Prostate gland (tissue), 2 donors: ENCODE results near the gene RNF187.

Experiments
- POLR2A ChIP-seq: fragments of 450-650 bp; IDR thresholded peaks from one replicate; pipeline ENCODE4 v1.6.1; 2016; ENCODE audit warnings: antibody characterized with exemption, mild to moderate bottlenecking
- POLR2AphosphoS5 ChIP-seq: sonication (generic); formaldehyde crosslinking; IDR thresholded peaks from one replicate; pipeline ENCODE4 v1.6.1; 2017; ENCODE audit warnings: antibody characterized with exemption
- TF ChIP-seq, protein P1 (sequence below), 4 experiments: fragments of 200-600 bp in 2 of 4; fragments of 450-650 bp in 2 of 4; sonication (generic) in 2 of 4; IDR thresholded peaks; 1 replicate in 3 of 4; 2 replicates in 1 of 4; pipeline ENCODE4 v1.5.1; 2016 to 2019; ENCODE audit warnings: antibody characterized with exemption in 4 of 4, mild to moderate bottlenecking in 2 of 4, moderate library complexity in 2 of 4

DNA sequence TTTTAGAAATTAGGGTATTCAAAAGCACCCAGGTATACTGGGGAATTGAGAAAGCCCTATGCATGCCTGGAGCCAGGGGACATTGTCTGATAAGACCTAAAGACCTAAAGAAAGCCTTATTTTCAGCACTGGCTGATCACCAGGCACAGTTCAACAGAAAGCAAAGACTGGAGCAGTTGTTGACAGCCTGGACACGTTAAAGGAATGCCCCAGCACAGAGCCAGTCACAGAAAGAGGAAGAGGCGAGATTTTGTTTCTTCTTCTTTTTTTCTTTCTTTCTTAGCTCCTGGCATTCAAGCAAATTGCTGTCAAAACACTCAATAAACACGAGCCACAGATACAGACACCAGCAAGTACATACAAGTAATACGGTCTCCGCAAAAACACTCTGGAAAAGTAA lies 40.4 kb downstream of the RNF187 start:
- TF ChIP-seq, protein P1, sequence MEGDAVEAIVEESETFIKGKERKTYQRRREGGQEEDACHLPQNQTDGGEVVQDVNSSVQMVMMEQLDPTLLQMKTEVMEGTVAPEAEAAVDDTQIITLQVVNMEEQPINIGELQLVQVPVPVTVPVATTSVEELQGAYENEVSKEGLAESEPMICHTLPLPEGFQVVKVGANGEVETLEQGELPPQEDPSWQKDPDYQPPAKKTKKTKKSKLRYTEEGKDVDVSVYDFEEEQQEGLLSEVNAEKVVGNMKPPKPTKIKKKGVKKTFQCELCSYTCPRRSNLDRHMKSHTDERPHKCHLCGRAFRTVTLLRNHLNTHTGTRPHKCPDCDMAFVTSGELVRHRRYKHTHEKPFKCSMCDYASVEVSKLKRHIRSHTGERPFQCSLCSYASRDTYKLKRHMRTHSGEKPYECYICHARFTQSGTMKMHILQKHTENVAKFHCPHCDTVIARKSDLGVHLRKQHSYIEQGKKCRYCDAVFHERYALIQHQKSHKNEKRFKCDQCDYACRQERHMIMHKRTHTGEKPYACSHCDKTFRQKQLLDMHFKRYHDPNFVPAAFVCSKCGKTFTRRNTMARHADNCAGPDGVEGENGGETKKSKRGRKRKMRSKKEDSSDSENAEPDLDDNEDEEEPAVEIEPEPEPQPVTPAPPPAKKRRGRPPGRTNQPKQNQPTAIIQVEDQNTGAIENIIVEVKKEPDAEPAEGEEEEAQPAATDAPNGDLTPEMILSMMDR (IDR thresholded peaks at IDR 0.05): no peak
- TF ChIP-seq POLR2A (no peak), POLR2AphosphoS5 (no peak)
